ENCODE data around the gene RAB5B.
A peak's percentile ranks its signal among the peaks of the same experiment; 100 is the strongest.
"Not testable (repeated sequence)": the region's sequence is repeated elsewhere in the genome, so short reads cannot be mapped to it uniquely, and the experiment has no call there.

Gene RAB5B

DNA sequence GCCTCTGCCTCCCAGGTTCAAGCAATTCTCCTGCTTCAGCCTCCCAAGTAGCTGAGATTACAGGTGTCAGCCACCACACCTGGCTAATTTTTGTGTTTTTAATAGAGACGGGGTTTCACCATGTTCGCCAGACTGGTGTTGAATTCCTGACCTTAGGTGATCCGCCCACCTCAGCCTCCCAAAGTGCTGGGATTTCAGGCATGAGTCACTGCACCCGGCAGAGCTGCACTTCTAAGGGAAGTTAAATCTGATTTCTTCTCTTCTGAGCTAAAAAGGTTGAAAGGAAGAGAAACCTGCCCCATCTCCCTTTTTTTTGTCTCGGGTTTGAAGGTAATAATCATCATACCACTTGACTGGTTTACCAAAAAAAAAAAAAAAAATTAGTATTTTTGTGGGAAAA, 8.0 kb downstream of the RAB5B start:
- H2BK15ac ChIP-seq (replicated peaks; ENCODE audit: low read depth); H3K9ac ChIP-seq (ENCODE audit: low read length); H3K4me2 ChIP-seq (ENCODE audit: low read length); H3K56ac ChIP-seq (ENCODE audit: low read length); H3K27ac ChIP-seq (ENCODE audit: low read depth, low read length); H3K23ac ChIP-seq (ENCODE audit: low read length); H3K27me3 ChIP-seq (ENCODE audit: insufficient read depth, low read length, poor library complexity); H2AK5ac ChIP-seq (ENCODE audit: low read length); H3K18ac ChIP-seq (ENCODE audit: low read length); H3K4me3 ChIP-seq (ENCODE audit: low read length); H4K8ac ChIP-seq (ENCODE audit: low read depth, low read length); H4K5ac ChIP-seq (ENCODE audit: low read length); H3K36me3 ChIP-seq (ENCODE audit: control insufficient read depth, insufficient read depth, low read length); H3K4ac ChIP-seq (ENCODE audit: low read depth, low read length); H2BK120ac ChIP-seq (ENCODE audit: low read depth, low read length); H2BK5ac ChIP-seq (ENCODE audit: low read length); H3K79me2 ChIP-seq (ENCODE audit: control insufficient read depth, insufficient read depth, low read length); H3K4me1 ChIP-seq (ENCODE audit: control insufficient read depth, low read depth, low read length): not testable (repeated sequence)
- peak; percentile 13 for DNase-seq
- WGBS (ENCODE audit: extremely low coverage, insufficient coverage, low lambda C conversion rate) = no CpG with 5 or more reads among the region's 5 CpGs
- peaks cover 11% of the 10 kb centered on the region for H3K79me1 ChIP-seq (ENCODE audit: low read length)

DNA sequence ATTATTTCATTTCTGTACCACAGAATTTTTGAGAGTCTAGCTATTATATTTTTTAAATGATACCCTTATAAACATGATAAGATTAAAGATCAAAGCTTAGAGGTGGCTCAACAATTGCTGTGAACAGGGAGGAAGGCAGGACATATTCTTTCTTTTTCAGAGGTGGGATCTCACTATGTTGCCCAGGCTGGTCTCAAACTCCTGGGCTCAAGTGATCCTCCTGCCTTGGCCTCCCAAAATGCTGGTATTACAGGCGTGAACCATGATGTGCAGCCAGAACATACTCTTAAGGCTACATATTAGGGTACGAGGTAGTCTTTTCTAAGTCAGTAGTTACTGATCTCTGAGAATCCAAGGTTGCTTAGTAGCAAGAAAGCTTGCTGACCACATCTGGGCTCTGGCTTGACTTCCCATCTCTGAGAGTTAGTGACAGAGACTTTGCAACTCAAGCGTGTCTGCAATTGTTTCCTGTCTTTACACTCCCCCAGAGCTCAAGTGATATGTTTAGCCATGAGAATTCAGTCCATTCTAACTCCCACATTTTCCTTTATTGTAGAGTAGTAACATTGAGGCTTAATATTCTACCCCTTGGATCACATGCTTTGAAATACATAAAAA, 8.6 kb downstream of the RAB5B start:
- no peak overlapping the region for H3K27ac ChIP-seq (ENCODE audit: low read depth, low read length)
- no peak overlapping the region for H3K18ac ChIP-seq (ENCODE audit: low read length)
- H3K4ac ChIP-seq (ENCODE audit: low read depth, low read length) = no peak overlapping the region
- H3K4me3 ChIP-seq (ENCODE audit: low read length) = no peak overlapping the region
- H3K27me3 ChIP-seq (ENCODE audit: insufficient read depth, low read length, poor library complexity) = no peaks in the 10 kb centered on the region
- H2BK120ac ChIP-seq (ENCODE audit: low read depth, low read length) = no peak overlapping the region
- H3K79me1 ChIP-seq (ENCODE audit: low read length) = peaks cover 11% of the 10 kb centered on the region
- no peak overlapping the region for H3K4me2 ChIP-seq (ENCODE audit: low read length)
- no peak overlapping the region for H3K23ac ChIP-seq (ENCODE audit: low read length)
- H3K56ac ChIP-seq (ENCODE audit: low read length) = no peak overlapping the region
- H4K8ac ChIP-seq (ENCODE audit: low read depth, low read length) = no peak overlapping the region
- no peaks in the 10 kb centered on the region for H3K4me1 ChIP-seq (ENCODE audit: control insufficient read depth, low read depth, low read length)
- H3K9ac ChIP-seq (ENCODE audit: low read length) = no peak overlapping the region
- H4K5ac ChIP-seq (ENCODE audit: low read length) = no peak overlapping the region
- DNase-seq = no peak
- no peak overlapping the region for H2BK5ac ChIP-seq (ENCODE audit: low read length)
- H3K79me2 ChIP-seq (ENCODE audit: control insufficient read depth, insufficient read depth, low read length) = peaks cover 5% of the 10 kb centered on the region
- peaks cover 1% of the 10 kb centered on the region for H3K36me3 ChIP-seq (ENCODE audit: control insufficient read depth, insufficient read depth, low read length)
- no CpG with 5 or more reads among the region's 3 CpGs for WGBS (ENCODE audit: extremely low coverage, insufficient coverage, low lambda C conversion rate)
- no peak overlapping the region for H2BK15ac ChIP-seq (replicated peaks; ENCODE audit: low read depth)
- H2AK5ac ChIP-seq (ENCODE audit: low read length) = no peak overlapping the region

DNA sequence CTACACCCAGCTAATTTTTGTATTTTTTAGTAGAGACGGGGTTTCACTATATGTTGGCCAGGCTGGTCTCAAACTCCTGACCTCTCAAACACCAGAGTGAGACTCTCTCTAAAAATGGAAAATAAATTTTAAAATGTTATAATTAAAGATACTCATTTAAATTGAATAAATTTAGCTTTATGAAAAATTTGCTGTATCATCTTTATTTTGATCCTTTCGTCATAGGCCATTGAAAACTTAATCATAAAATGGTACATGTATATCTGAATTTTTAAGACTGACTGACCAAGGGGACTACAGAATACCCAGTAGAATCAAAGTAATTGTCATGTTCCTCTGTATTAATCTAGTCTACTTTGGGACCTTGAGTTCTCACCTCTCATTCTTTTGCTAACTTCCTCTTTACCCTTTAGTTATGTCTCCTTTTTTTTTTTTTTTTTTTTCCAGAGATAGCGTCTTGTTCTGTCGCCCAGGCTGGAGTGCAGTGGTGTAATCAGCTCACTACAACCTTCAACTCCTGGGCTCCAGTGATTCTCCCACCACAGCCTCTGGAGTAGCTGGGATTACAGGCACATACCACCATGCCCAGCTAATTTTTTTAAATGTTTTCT, 9.5 kb downstream of the RAB5B start:
- Histone ChIP-seq H2BK5ac (ENCODE audit: low read length) (no peak overlapping the region), H3K36me3 (ENCODE audit: control insufficient read depth, insufficient read depth, low read length) (peaks cover 1% of the 10 kb centered on the region)
- no peak for DNase-seq

DNA sequence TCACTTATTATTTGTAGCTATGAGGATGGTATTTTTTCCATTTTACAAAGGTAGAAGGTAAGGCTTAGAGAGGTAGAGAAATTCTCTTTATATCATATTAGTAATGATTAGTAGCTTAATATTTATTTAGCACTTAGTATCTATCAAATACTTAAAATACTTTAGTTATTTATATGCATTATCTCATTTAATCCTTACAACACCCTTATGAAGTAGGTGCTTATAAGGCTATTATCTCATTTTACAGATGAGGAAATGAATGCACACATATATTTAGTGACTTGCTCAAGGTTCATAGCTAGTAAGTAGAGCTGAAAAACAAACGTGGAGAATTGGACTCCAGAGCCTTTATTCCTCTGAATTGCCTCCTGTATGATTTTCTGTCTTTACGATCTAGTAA, 11.0 kb downstream of the RAB5B start:
- H3K56ac ChIP-seq (ENCODE audit: low read length) = no peak overlapping the region
- no peak for DNase-seq
- no peaks in the 10 kb centered on the region for H3K4me1 ChIP-seq (ENCODE audit: control insufficient read depth, low read depth, low read length)
- no peak overlapping the region for H3K4ac ChIP-seq (ENCODE audit: low read depth, low read length)
- H2AK5ac ChIP-seq (ENCODE audit: low read length) = no peak overlapping the region
- no peak overlapping the region for H2BK15ac ChIP-seq (replicated peaks; ENCODE audit: low read depth)
- no CpG with 5 or more reads among the region's 2 CpGs for WGBS (ENCODE audit: extremely low coverage, insufficient coverage, low lambda C conversion rate)
- no peak overlapping the region for H3K9ac ChIP-seq (ENCODE audit: low read length)
- no peaks in the 10 kb centered on the region for H3K27me3 ChIP-seq (ENCODE audit: insufficient read depth, low read length, poor library complexity)
- H3K4me2 ChIP-seq (ENCODE audit: low read length) = no peak overlapping the region
- H2BK5ac ChIP-seq (ENCODE audit: low read length) = no peak overlapping the region
- H3K18ac ChIP-seq (ENCODE audit: low read length) = no peak overlapping the region
- no peak overlapping the region for H3K27ac ChIP-seq (ENCODE audit: low read depth, low read length)
- no peak overlapping the region for H4K8ac ChIP-seq (ENCODE audit: low read depth, low read length)
- no peak overlapping the region for H3K23ac ChIP-seq (ENCODE audit: low read length)
- no peaks in the 10 kb centered on the region for H3K79me2 ChIP-seq (ENCODE audit: control insufficient read depth, insufficient read depth, low read length)
- peaks cover 3% of the 10 kb centered on the region for H3K36me3 ChIP-seq (ENCODE audit: control insufficient read depth, insufficient read depth, low read length)
- H3K4me3 ChIP-seq (ENCODE audit: low read length) = no peak overlapping the region
- H4K5ac ChIP-seq (ENCODE audit: low read length) = no peak overlapping the region
- H3K79me1 ChIP-seq (ENCODE audit: low read length) = peaks cover 7% of the 10 kb centered on the region
- H2BK120ac ChIP-seq (ENCODE audit: low read depth, low read length) = no peak overlapping the region

More for the DNA sequence above, 9.5 kb downstream of the RAB5B start:
- Histone ChIP-seq H3K9ac (ENCODE audit: low read length) (no peak overlapping the region), H3K4me2 (ENCODE audit: low read length) (no peak overlapping the region), H3K79me1 (ENCODE audit: low read length) (peaks cover 9% of the 10 kb centered on the region), H2BK15ac (replicated peaks; ENCODE audit: low read depth) (no peak overlapping the region), H2BK120ac (ENCODE audit: low read depth, low read length) (no peak overlapping the region), H3K4ac (ENCODE audit: low read depth, low read length) (no peak overlapping the region), H3K56ac (ENCODE audit: low read length) (no peak overlapping the region), H3K18ac (ENCODE audit: low read length) (no peak overlapping the region), H3K27me3 (ENCODE audit: insufficient read depth, low read length, poor library complexity) (no peaks in the 10 kb centered on the region), H3K4me1 (ENCODE audit: control insufficient read depth, low read depth, low read length) (no peaks in the 10 kb centered on the region), H3K79me2 (ENCODE audit: control insufficient read depth, insufficient read depth, low read length) (no peaks in the 10 kb centered on the region), H4K5ac (ENCODE audit: low read length) (no peak overlapping the region), H3K23ac (ENCODE audit: low read length) (no peak overlapping the region), H4K8ac (ENCODE audit: low read depth, low read length) (no peak overlapping the region), H3K27ac (ENCODE audit: low read depth, low read length) (no peak overlapping the region), H2AK5ac (ENCODE audit: low read length) (no peak overlapping the region), H3K4me3 (ENCODE audit: low read length) (no peak overlapping the region)
- WGBS (ENCODE audit: extremely low coverage, insufficient coverage, low lambda C conversion rate) = no CpG with 5 or more reads among the region's 4 CpGs

DNA sequence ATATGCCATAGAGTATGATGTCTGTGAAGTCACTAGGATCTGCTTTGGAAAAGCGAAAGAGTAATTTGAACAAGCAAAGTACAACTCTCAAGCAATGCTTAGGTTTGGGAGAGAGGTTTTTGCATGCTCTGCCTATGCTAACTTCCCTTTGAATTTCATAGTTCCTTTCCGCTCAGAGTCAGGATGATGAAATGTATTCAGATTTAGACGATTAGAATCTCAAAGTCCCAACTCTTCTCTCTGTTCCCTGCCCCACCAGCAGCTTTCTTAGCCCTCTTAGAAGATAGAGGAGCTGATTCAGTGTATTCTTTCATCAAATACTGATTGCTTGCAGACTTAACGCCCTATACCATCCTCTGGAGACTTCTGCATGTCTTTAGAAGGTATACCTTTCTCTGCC, 11.5 kb downstream of the RAB5B start:
- no peak overlapping the region for H4K8ac ChIP-seq (ENCODE audit: low read depth, low read length)
- H3K4me1 ChIP-seq (ENCODE audit: control insufficient read depth, low read depth, low read length) = no peaks in the 10 kb centered on the region
- no peak overlapping the region for H2BK5ac ChIP-seq (ENCODE audit: low read length)
- no peak overlapping the region for H2BK120ac ChIP-seq (ENCODE audit: low read depth, low read length)
- no peak overlapping the region for H3K56ac ChIP-seq (ENCODE audit: low read length)
- H3K18ac ChIP-seq (ENCODE audit: low read length) = no peak overlapping the region
- H4K5ac ChIP-seq (ENCODE audit: low read length) = no peak overlapping the region
- no peaks in the 10 kb centered on the region for H3K79me2 ChIP-seq (ENCODE audit: control insufficient read depth, insufficient read depth, low read length)
- no peak overlapping the region for H2BK15ac ChIP-seq (replicated peaks; ENCODE audit: low read depth)
- H3K27ac ChIP-seq (ENCODE audit: low read depth, low read length) = no peak overlapping the region
- H3K36me3 ChIP-seq (ENCODE audit: control insufficient read depth, insufficient read depth, low read length) = peaks cover 4% of the 10 kb centered on the region
- no peak for DNase-seq
- H3K9ac ChIP-seq (ENCODE audit: low read length) = no peak overlapping the region
- peaks cover 7% of the 10 kb centered on the region for H3K79me1 ChIP-seq (ENCODE audit: low read length)
- H3K4me3 ChIP-seq (ENCODE audit: low read length) = no peak overlapping the region
- H3K27me3 ChIP-seq (ENCODE audit: insufficient read depth, low read length, poor library complexity) = no peaks in the 10 kb centered on the region
- H3K4me2 ChIP-seq (ENCODE audit: low read length) = no peak overlapping the region
- no peak overlapping the region for H2AK5ac ChIP-seq (ENCODE audit: low read length)
- H3K23ac ChIP-seq (ENCODE audit: low read length) = no peak overlapping the region
- WGBS (ENCODE audit: extremely low coverage, insufficient coverage, low lambda C conversion rate) = no CpG with 5 or more reads among the region's 4 CpGs
- H3K4ac ChIP-seq (ENCODE audit: low read depth, low read length) = no peak overlapping the region

DNA sequence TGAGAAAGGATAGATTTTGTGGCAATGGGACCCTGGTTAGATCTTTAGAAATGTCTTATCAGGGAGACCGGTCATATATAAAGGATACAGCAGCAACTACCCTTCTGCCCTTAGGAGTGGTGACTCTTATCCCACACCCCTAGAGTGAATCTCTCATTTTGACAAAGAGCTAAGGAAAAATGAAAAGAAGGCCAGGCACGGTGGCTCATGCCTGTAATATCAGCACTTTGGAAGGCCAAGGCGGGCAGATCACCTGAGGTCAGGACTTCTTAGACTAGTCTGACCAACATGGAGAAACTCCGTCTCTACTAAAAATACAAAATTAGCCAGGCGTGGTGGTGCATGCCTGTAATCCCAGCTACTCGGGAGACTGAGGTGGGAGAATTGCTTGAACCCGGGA, 12.1 kb downstream of the RAB5B start:
- not testable (repeated sequence) for H3K4me2 ChIP-seq (ENCODE audit: low read length); H2BK120ac ChIP-seq (ENCODE audit: low read depth, low read length); H3K79me1 ChIP-seq (ENCODE audit: low read length); H3K4ac ChIP-seq (ENCODE audit: low read depth, low read length); H3K27ac ChIP-seq (ENCODE audit: low read depth, low read length); H3K18ac ChIP-seq (ENCODE audit: low read length); H3K23ac ChIP-seq (ENCODE audit: low read length); H2BK15ac ChIP-seq (replicated peaks; ENCODE audit: low read depth); H3K4me3 ChIP-seq (ENCODE audit: low read length); H2AK5ac ChIP-seq (ENCODE audit: low read length); H3K9ac ChIP-seq (ENCODE audit: low read length); H4K5ac ChIP-seq (ENCODE audit: low read length); H2BK5ac ChIP-seq (ENCODE audit: low read length); DNase-seq; H3K56ac ChIP-seq (ENCODE audit: low read length); H4K8ac ChIP-seq (ENCODE audit: low read depth, low read length); H3K27me3 ChIP-seq (ENCODE audit: insufficient read depth, low read length, poor library complexity); H3K36me3 ChIP-seq (ENCODE audit: control insufficient read depth, insufficient read depth, low read length); H3K4me1 ChIP-seq (ENCODE audit: control insufficient read depth, low read depth, low read length); H3K79me2 ChIP-seq (ENCODE audit: control insufficient read depth, insufficient read depth, low read length)
- WGBS (ENCODE audit: extremely low coverage, insufficient coverage, low lambda C conversion rate) = no CpG with 5 or more reads among the region's 7 CpGs

All from mesendoderm (in vitro differentiated cells).